ENCODE results near the gene CCDC102B.
"Not testable (repeated sequence)": the region's sequence is repeated elsewhere in the genome, so short reads cannot be mapped to it uniquely, and the experiment has no call there.

The CCDC102B gene

GRCh38 chr18:68972176-68972575 is 174.3 kb downstream of the CCDC102B start:
- no peak for DNase-seq (ENCODE audit: low read depth in 2 of 2)

GRCh38 chr18:68979737-68980136 is 181.9 kb downstream of the CCDC102B start:
- no peak for DNase-seq (ENCODE audit: low read depth in 2 of 2)

- no peak for DNase-seq (ENCODE audit: low read depth in 2 of 2)
Observed at GRCh38 chr18:68983126-68983525, 185.2 kb downstream of the CCDC102B start.

DNA sequence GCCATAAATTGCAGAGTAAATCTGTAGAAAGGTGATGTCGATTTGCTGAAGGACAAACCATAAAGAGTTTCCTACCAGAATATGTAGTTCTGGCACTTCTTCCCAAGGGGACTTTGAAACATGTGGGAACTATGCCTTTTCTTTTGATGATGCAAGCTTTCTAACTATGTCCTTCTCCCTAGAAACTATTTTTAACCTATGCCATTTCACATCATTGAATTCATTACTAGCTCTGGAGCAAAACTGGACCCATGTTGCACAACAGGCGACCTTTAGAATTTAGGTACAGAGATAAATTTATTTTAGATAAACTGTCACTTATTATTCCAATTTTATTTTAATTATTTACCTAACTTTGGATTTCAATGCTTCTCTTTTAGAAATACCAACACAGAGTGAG is 186.5 kb downstream of the CCDC102B start:
- no peak for DNase-seq (ENCODE audit: low read depth in 2 of 2)

DNA sequence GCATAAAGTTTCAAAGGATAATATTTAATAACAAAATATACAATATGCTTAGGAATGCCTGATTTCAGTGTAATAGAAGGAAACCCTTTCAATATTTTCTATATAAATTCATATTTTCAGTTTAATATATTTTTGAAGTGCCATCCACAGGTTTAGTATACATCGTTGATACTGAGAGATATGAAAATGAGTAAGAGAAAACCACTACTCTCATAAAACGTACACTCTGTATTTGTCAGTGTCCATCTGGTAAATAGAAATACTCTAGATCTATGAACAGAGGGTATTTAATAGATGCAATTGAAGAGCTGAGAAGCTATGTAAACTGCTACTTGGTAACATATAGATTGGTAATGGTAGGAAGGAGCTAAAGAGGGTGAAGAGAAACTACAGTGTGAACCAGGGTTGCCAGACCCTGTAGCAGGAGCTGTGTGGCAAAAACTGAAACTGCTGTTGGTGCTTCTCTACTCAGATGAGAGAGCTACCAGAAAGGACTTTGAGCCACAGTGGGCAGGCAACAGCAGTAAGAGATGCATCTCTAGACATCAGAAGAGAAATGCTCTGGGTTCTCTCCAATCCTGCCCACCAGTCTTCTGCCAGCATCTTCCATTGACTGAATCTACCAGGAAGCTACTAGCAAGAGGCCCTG is 187.4 kb downstream of the CCDC102B start:
- no peak for DNase-seq (ENCODE audit: low read depth in 2 of 2)

- no peak for DNase-seq (ENCODE audit: low read depth in 2 of 2)
Observed at GRCh38 chr18:68991286-68991685, 193.4 kb downstream of the CCDC102B start.

- DNase-seq (ENCODE audit: low read depth in 2 of 2), result no peak
Observed at GRCh38 chr18:68992719-68993482, 195.0 kb downstream of the CCDC102B start.

DNA sequence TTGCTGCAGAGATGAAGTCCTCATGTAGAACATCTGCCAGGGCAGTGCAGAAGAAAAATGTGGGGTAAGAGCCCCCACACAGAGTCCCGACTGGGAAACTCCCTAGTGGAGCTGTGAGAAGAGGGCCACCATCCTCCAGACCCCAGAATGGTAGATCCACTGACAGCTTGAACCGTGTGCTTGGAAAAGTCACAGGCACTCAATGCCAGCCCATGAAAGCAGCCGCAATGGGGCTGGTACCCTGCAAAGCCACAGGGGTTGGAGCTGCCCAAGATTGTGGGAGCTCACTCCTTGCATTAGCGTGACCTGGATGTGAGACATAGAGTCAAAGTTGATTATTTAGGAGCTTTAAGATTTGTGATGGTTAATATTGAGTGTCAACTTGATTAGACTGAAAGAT is 197.8 kb downstream of the CCDC102B start:
- no peak for DNase-seq (ENCODE audit: low read depth in 2 of 2)

- DNase-seq (ENCODE audit: low read depth in 2 of 2), result no peak
Observed at GRCh38 chr18:68997845-68998244, 200.0 kb downstream of the CCDC102B start.

- DNase-seq (ENCODE audit: low read depth in 2 of 2), result no peak
Observed at GRCh38 chr18:69000366-69000765, 202.5 kb downstream of the CCDC102B start.

- DNase-seq (ENCODE audit: low read depth in 2 of 2), result no peak
Observed at GRCh38 chr18:69002233-69002632, 204.4 kb downstream of the CCDC102B start.

- not testable (repeated sequence) for DNase-seq (ENCODE audit: low read depth in 2 of 2)
Observed at GRCh38 chr18:69006212-69006611, 208.3 kb downstream of the CCDC102B start.

- no peak for DNase-seq (ENCODE audit: low read depth in 2 of 2)
Observed at GRCh38 chr18:69008538-69008937, 210.7 kb downstream of the CCDC102B start.

GRCh38 chr18:69021211-69021805 is 223.4 kb downstream of the CCDC102B start:
- no peak for DNase-seq (ENCODE audit: low read depth in 2 of 2)

- DNase-seq (ENCODE audit: low read depth in 2 of 2), result no peak
Observed at GRCh38 chr18:69022426-69022825, 224.5 kb downstream of the CCDC102B start.

DNA sequence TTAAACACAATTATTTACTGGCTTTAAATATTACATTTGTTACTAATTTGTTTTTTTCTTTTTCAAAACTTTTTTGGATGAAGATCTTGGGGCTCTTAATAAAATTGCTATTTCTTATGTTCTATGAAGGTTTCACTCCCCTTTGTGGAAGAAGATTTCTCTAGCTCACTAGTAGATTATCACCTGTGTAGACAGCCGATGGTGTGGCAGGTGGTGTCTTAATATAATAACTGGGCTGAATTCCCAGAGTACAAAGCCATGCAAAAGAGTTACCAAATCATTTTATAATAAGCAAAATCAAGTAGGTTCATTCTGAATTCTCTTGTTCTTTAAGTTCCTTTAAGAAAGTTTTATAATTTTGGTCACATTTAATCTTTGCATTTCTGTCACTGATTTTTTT is 233.7 kb downstream of the CCDC102B start:
- DNase-seq (ENCODE audit: low read depth in 2 of 2), result no peak

GRCh38 chr18:69032009-69032408 is 234.1 kb downstream of the CCDC102B start:
- DNase-seq (ENCODE audit: low read depth in 2 of 2), result no peak

DNA sequence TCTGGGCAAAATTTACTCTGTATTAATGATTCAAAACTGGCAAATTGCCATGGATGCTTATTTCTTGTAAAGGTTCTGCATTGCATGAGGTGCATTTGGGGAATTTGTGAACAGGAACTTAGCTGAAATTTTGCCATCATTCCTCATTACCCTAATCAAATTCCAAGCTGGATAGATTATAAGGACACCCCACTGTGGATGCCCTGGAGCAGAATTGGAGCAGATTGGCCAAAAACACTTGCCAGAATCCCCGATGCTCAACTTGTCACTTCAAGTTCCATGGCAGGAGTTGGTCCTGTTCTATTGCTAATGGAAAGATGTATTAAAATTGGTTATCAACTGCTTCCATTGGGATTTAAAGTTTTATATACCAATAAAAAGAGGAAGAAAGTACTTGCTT is 237.9 kb downstream of the CCDC102B start:
- DNase-seq (ENCODE audit: low read depth in 2 of 2), result no peak

DNA sequence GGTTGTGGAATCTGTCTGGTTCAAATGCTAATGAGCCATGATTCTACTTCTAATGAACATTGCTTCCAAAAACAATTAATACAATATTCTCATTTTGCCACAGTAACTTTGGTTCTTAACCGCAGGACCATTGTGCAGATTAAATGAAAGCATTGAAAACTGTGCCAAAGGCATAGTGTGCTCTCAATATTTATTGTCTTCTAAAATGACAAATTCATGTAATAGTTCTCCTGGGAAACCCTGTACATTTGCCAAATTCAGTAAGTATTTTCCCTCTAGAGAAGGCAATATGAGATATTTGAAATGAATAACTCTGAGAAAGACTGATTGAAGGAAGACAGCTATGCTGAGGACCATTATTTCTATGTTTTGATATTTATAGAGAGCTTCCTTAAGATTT is 246.3 kb downstream of the CCDC102B start:
- DNase-seq (ENCODE audit: low read depth in 2 of 2), result no peak

DNA sequence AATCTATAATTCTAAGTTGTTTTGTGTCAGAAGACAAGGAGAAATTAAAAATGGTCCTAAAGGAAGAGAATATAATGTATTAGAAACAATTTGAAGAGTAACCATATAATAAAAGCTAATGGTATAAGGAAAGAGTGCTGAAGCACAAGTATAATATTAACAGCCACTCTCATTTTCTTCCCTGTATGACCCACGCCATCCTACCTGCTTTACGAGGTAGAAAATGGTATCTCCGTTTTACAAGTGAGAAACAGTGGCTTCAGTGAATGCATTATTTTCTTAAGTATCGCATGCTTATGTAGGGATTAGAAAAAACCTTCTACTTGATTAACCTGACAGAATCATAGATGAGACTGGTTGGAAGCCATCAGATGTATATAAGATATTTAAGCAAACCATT is 266.2 kb downstream of the CCDC102B start:
- DNase-seq (ENCODE audit: low read depth in 2 of 2), result no peak

GRCh38 chr18:69067048-69067447 is 269.2 kb downstream of the CCDC102B start:
- no peak for DNase-seq (ENCODE audit: low read depth in 2 of 2)

DNA sequence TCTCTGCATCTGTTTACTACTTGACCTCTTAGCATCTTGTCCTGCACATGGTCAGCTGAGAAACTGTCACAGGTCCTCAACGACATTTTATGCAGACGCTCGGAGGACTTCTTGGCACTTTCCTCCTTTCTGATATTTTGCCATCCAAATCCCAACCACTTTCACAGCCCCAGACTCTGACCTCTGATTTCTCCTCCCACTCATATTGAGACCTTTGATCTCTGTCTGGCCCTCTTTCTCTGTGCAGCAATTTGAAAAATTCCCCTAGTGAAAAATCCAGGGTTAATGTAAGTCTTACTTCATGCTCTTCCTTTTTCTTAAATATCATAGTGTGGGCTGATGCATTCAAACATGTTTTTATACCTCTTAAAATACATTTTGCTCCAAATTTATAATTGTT is 273.8 kb downstream of the CCDC102B start:
- DNase-seq (ENCODE audit: low read depth in 2 of 2), result no peak

DNA sequence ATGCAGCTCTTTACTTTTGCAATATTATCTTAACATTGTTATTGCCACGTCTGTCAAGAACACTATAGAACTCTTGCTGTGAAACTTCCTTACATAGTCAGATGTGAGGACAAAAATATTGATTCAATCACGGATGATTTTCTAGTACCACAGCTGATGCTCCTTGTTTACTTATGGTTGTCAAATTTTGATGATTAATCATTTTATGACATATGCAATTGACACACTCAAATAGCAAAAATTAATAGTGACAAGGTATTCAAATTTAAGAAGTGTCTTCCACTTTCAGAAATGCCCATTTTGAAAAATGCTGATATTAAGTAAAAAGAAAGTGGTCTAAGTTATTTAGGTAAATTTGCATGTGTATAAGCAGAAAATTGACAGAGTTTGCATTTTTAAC is 284.0 kb downstream of the CCDC102B start:
- DNase-seq (ENCODE audit: low read depth in 2 of 2), result no peak

Measured in stimulated activated CD4-positive, alpha-beta T cell treated with anti-CD3 and anti-CD28 coated beads, Interleukin-15, amount 100 ng/mL, for 48 hours (primary cell).